GM23248 (cell line): ENCODE measurements around the gene PTH.

Experiments used
- EZH2 ChIP-seq: fragments of 200-600 bp; sonication (generic); IDR thresholded peaks from 2 replicates; pipeline ENCODE4 v1.6.1; 2018; ENCODE audit warnings: antibody characterized with exemption, mild to moderate bottlenecking; ENCODE audit not compliant: insufficient read depth, poor library complexity, severe bottlenecking
- EZH2phosphoT487 ChIP-seq: fragments of 200-600 bp; sonication (generic); IDR thresholded peaks from 2 replicates; pipeline ENCODE4 v1.6.1; 2018; ENCODE audit warnings: antibody characterized with exemption, moderate library complexity, mild to moderate bottlenecking, low read depth; ENCODE audit not compliant: insufficient read depth

DNA sequence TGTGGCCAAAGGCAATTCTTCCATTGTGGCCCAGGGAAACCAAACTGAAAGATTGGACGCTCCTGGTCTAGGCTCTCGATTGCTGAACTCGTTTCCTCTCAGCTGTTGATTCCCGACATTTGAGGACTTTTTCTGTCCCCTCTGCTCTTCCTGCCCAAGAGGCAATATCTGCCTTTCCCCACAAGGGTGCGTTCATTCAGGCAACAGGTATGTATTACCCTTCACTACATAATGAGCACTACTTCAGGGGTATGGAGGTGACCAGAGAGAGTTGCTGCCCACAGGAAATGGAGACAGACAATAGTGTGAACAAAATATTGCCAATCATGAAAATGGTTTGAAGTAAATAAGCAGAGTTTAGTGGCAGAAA is 8.2 kb downstream of the PTH start:
- no peak for TF ChIP-seq EZH2
- TF ChIP-seq EZH2phosphoT487 = no peak
